ENCODE measurements around the gene ATP1A3. TPM values are rescaled to one million over a fixed set of nuclear protein-coding genes. Genes with fewer than 3 reads are reported as not detected.
A peak's percentile ranks its signal among the peaks of the same experiment; 100 is the strongest.

The ATP1A3 gene
- total RNA-seq, 2 donors from 2014 or later: 0.69 to 1.0 TPM

DNA sequence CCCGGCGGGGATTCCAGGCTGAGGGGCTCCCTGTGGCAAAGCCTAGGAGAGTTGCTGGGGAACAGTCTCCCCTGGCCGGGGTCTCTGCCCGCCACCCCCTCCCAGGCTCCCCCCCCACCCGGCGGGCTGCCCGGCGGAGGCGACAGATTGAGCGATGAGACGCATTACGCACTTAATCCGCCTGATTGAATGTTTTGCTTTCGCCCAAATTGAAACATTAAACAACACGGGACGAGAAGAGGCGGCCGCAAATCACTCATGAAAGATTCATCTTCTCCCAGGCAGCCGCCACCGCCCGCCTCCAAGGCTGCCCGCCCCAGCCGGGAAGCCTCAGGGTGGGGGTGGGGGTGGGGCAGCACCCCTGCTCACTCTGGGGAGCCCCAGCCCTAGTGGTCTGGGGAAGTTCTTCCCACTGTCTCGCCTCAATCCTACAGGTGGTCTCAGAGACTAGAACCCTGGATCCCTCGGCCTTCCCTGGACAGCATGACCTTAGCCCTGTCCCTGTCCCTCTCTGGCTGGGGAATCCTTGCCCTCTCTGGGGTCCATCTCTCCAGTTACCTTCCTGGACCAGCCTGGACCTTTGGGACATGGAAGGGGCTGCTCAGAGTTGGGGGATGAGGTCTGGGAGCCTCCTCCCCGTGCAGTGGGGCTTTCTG is 58.1 kb downstream of the ATP1A3 start:
- Histone ChIP-seq H3K4me3 (ENCODE audit: low read length) (no peak overlapping the region), H3K36me3 (ENCODE audit: control insufficient read depth, insufficient read depth, low read length) (no peaks in the 10 kb centered on the region), H3K9me3 (ENCODE audit: control insufficient read depth, low read length) (no peaks in the 10 kb centered on the region), H3K4me1 (ENCODE audit: control insufficient read depth, insufficient read depth, low read length) (no peaks in the 10 kb centered on the region), H3K27me3 (ENCODE audit: control insufficient read depth, insufficient read depth, low read length, poor library complexity, severe bottlenecking) (peaks cover 86% of the 10 kb centered on the region), H3K27ac (ENCODE audit: low read depth, low read length) (no peak overlapping the region), H3K9ac (ENCODE audit: extremely low read depth, low read length, poor library complexity, severe bottlenecking) (no peak overlapping the region)
- H3K9me3 Mint-ChIP-seq: peaks cover 3% of the 10 kb centered on the region
- H3K4me3 Mint-ChIP-seq: no peak overlapping the region
- TF ChIP-seq, protein P1, sequence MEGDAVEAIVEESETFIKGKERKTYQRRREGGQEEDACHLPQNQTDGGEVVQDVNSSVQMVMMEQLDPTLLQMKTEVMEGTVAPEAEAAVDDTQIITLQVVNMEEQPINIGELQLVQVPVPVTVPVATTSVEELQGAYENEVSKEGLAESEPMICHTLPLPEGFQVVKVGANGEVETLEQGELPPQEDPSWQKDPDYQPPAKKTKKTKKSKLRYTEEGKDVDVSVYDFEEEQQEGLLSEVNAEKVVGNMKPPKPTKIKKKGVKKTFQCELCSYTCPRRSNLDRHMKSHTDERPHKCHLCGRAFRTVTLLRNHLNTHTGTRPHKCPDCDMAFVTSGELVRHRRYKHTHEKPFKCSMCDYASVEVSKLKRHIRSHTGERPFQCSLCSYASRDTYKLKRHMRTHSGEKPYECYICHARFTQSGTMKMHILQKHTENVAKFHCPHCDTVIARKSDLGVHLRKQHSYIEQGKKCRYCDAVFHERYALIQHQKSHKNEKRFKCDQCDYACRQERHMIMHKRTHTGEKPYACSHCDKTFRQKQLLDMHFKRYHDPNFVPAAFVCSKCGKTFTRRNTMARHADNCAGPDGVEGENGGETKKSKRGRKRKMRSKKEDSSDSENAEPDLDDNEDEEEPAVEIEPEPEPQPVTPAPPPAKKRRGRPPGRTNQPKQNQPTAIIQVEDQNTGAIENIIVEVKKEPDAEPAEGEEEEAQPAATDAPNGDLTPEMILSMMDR (conservative IDR thresholded peaks at IDR 0.05): no peak
- peaks cover 4% of the 10 kb centered on the region for H3K4me1 Mint-ChIP-seq
- no peak for DNase-seq
- WGBS, 2 experiments (ENCODE audit: insufficient coverage in 1 of 2, insufficient read length in 1 of 2): 55 to 70% methylated on average over 15 to 26 of the region's 26 CpGs
- H3K27me3 Mint-ChIP-seq (ENCODE audit: insufficient read depth): peaks cover 82% of the 10 kb centered on the region
- no peak overlapping the region for H3K27ac Mint-ChIP-seq
- H3K36me3 Mint-ChIP-seq (ENCODE audit: low read depth): no peaks in the 10 kb centered on the region

DNA sequence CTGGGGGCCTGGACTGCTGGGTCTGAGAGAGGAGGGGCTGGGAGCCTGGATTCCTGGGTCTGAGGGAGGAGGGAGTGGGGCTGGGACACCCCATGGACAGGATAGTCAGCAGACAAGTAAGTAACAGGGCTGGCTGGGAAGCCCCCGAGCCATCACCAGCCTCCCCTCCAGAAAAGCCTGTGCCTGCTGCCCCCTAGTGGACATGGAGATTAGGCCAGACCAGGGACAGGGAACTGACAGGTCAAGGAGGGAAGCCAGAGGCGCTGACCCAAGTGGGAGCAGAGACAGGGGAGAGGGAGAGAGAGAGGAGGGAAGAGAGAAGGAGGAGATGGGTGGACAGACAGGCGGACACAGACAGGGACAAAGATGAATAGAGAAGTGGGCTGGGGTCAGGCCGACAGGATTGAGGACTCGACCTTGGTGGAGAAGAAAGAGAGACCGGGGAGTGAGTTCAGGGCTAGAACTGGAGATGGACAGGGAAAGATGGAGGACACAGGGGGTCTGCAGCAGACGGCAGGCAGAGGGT is 59.1 kb downstream of the ATP1A3 start:
- no peak overlapping the region for H3K4me3 ChIP-seq (ENCODE audit: low read length)
- no peaks in the 10 kb centered on the region for H3K36me3 Mint-ChIP-seq (ENCODE audit: low read depth)
- 33 to 38% methylated on average over 5 to 7 of the region's 7 CpGs for WGBS, 2 experiments (ENCODE audit: insufficient coverage in 1 of 2, insufficient read length in 1 of 2)
- no peak overlapping the region for H3K27ac ChIP-seq (ENCODE audit: low read depth, low read length)
- H3K27me3 ChIP-seq (ENCODE audit: control insufficient read depth, insufficient read depth, low read length, poor library complexity, severe bottlenecking): peaks cover 88% of the 10 kb centered on the region
- H3K9me3 Mint-ChIP-seq: peaks cover 8% of the 10 kb centered on the region
- H3K4me1 Mint-ChIP-seq: peaks cover 12% of the 10 kb centered on the region
- peaks cover 2% of the 10 kb centered on the region for H3K9me3 ChIP-seq (ENCODE audit: control insufficient read depth, low read length)
- H3K27ac Mint-ChIP-seq: no peak overlapping the region
- TF ChIP-seq, protein P1 (conservative IDR thresholded peaks at IDR 0.05): peak; percentile 92
- no peaks in the 10 kb centered on the region for H3K4me1 ChIP-seq (ENCODE audit: control insufficient read depth, insufficient read depth, low read length)
- no peaks in the 10 kb centered on the region for H3K36me3 ChIP-seq (ENCODE audit: control insufficient read depth, insufficient read depth, low read length)
- H3K4me3 Mint-ChIP-seq: no peak overlapping the region
- peaks cover 85% of the 10 kb centered on the region for H3K27me3 Mint-ChIP-seq (ENCODE audit: insufficient read depth)
- no peak overlapping the region for H3K9ac ChIP-seq (ENCODE audit: extremely low read depth, low read length, poor library complexity, severe bottlenecking)
- peak; percentile 98 for DNase-seq

DNA sequence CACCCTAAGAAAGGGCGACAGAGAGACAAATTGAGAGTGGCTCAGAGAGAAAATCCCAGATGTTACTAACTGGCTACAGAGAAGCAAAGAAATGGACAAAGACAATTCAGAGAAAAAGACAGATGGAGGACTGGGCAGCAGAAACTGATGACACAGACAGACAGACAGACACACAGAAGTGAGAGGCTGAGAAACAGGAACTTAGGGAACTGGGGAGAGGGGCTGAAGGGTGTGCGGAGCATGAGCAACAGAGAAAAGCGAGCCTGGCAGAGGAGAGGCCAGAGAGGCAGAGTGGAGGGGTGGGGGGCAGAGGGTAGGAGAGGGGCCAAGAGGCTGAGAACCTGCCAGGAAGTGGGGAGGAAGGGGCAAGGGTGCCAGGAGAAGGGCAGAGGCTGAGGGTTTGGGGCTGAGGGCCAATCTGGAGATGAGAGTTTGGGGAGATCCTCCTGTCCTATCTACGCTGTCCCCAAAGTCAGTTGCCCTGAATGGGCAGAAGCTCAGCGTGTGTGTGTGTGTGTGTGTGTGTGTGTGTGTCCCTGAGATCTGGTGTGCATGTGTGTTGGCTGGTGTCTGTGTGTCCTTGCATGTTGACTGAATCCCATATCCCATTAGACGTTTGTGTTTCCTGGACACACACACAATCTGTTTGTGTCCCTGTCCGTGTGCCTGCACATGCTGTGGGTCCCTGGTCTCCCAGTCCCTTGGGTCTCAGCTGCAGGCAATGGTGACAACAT is 60.2 kb downstream of the ATP1A3 start:
- Histone ChIP-seq H3K27ac (ENCODE audit: low read depth, low read length) (no peak overlapping the region), H3K4me1 (ENCODE audit: control insufficient read depth, insufficient read depth, low read length) (no peaks in the 10 kb centered on the region), H3K27me3 (ENCODE audit: control insufficient read depth, insufficient read depth, low read length, poor library complexity, severe bottlenecking) (peaks cover 93% of the 10 kb centered on the region), H3K4me3 (ENCODE audit: low read length) (no peak overlapping the region), H3K36me3 (ENCODE audit: control insufficient read depth, insufficient read depth, low read length) (no peaks in the 10 kb centered on the region), H3K9ac (ENCODE audit: extremely low read depth, low read length, poor library complexity, severe bottlenecking) (no peak overlapping the region), H3K9me3 (ENCODE audit: control insufficient read depth, low read length) (peaks cover 5% of the 10 kb centered on the region)
- H3K4me1 Mint-ChIP-seq: peaks cover 16% of the 10 kb centered on the region
- peaks cover 92% of the 10 kb centered on the region for H3K27me3 Mint-ChIP-seq (ENCODE audit: insufficient read depth)
- no peaks in the 10 kb centered on the region for H3K36me3 Mint-ChIP-seq (ENCODE audit: low read depth)
- peaks cover 8% of the 10 kb centered on the region for H3K9me3 Mint-ChIP-seq
- TF ChIP-seq, protein P1 (conservative IDR thresholded peaks at IDR 0.05): no peak
- H3K4me3 Mint-ChIP-seq: no peak overlapping the region
- no peak overlapping the region for H3K27ac Mint-ChIP-seq
- WGBS, 2 experiments (ENCODE audit: insufficient coverage in 1 of 2, insufficient read length in 1 of 2): 67 to 77% methylated on average over 5 to 7 of the region's 7 CpGs
- DNase-seq: peak; percentile 59
